ENCODE measurements around the gene IGF1R.

Gene IGF1R

GRCh38 chr15:98719137-98719740 is 70.9 kb downstream of the IGF1R start:
- TF ChIP-seq CTCF (IDR thresholded peaks at IDR 0.05; ENCODE audit: control extremely low read depth, extremely low read depth, low read depth, missing control alignments): no peak
- POLR2A ChIA-PET: no interaction called here
- DNase-seq (ENCODE audit: extremely low spot score): no peak
- CTCF ChIA-PET: interaction anchor here (1.3 to 2.0 kb wide), 2 partner anchors 11 to 58 kb away, joined by 3 to 5 read pairs; no protein-coding TSS in a partner anchor

DNA sequence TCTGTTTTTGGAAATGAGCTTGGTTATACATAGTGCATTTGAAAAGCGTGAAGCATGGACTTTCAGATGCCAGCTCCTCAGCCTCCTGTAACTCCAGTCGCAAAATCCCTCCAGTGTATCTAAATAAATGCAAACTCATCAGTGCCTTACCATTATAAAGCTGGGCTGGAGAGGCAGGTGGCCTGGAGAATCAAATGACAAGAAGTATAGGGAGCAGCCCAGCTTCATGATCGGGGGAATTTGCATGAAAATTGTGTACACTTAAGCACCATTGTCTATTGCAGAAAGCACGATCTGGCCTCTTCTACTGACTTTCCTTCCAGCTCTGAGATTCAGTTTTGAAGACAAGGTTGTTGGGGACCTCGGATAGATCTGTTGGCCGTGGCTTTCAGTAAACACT is 71.7 kb downstream of the IGF1R start:
- DNase-seq (ENCODE audit: extremely low spot score): no peak
- ChIA-PET POLR2A (no interaction called here), CTCF (interaction anchor here (2.0 kb wide), 1 partner anchor 12 kb away, joined by 5 read pairs; no protein-coding TSS in a partner anchor)
- TF ChIP-seq CTCF (IDR thresholded peaks at IDR 0.05; ENCODE audit: control extremely low read depth, extremely low read depth, low read depth, missing control alignments): no peak

- POLR2A ChIA-PET: no interaction called here
- CTCF ChIA-PET: no interaction called here
- no peak for DNase-seq (ENCODE audit: extremely low spot score)
- TF ChIP-seq CTCF (IDR thresholded peaks at IDR 0.05; ENCODE audit: control extremely low read depth, extremely low read depth, low read depth, missing control alignments): no peak
Measured at GRCh38 chr15:98720577-98721565, 72.5 kb downstream of the IGF1R start.

GRCh38 chr15:98722209-98722608 is 73.9 kb downstream of the IGF1R start:
- CTCF ChIA-PET: interaction anchor here (1.4 kb wide), 1 partner anchor 41 kb away, joined by 3 read pairs; no protein-coding TSS in a partner anchor
- POLR2A ChIA-PET: no interaction called here
- no peak for TF ChIP-seq CTCF (IDR thresholded peaks at IDR 0.05; ENCODE audit: control extremely low read depth, extremely low read depth, low read depth, missing control alignments)
- DNase-seq (ENCODE audit: extremely low spot score): no peak

GRCh38 chr15:98722645-98723044 is 74.3 kb downstream of the IGF1R start:
- CTCF ChIA-PET: interaction anchor here (1.4 kb wide), 1 partner anchor 40 kb away, joined by 3 read pairs; no protein-coding TSS in a partner anchor
- TF ChIP-seq CTCF (IDR thresholded peaks at IDR 0.05; ENCODE audit: control extremely low read depth, extremely low read depth, low read depth, missing control alignments): no peak
- DNase-seq (ENCODE audit: extremely low spot score): no peak
- POLR2A ChIA-PET: no interaction called here

DNA sequence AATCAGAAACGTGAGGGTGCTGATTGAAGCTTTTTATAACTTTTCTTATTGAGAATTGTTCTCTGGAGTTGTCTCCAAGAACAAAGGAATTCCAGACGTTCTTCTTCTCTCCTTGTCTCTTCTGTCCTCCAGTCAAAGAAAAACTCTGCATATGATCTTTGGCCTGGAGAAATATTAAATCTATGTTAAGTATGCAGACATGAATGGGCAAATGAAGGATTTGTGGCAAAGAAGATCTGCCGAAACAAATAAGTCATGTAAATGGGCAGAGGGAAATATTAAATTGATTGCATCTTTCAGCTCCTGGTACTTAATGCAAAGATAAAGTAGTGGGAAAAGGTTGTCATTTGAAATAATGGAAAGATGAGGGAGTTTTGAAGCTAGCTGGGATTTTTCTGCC is 74.9 kb downstream of the IGF1R start:
- ChIA-PET CTCF (interaction anchor here (1.4 to 1.6 kb wide), 2 partner anchors 16 to 40 kb away, joined by 3 to 4 read pairs; no protein-coding TSS in a partner anchor), POLR2A (no interaction called here)
- no peak for TF ChIP-seq CTCF (IDR thresholded peaks at IDR 0.05; ENCODE audit: control extremely low read depth, extremely low read depth, low read depth, missing control alignments)
- DNase-seq (ENCODE audit: extremely low spot score): no peak

Measured in GM10248 (cell line).